Esophagus muscularis mucosa (tissue), 4 donors: ENCODE data around the gene CROT. TPM values are rescaled to one million over a fixed set of nuclear protein-coding genes. Genes with fewer than 3 reads are reported as not detected.

Source experiments
- DNase-seq: peaks from one replicate; pipeline ENCODE4 v3.0.0-alpha.2; 2017; ENCODE audit errors: extremely low spot score
- H3K27ac ChIP-seq, 4 donors: fragments of 200-600 bp; sonication (generic); replicated peaks in 1 of 4; 1 replicate in 3 of 4; 2 replicates in 1 of 4; pipeline ENCODE4 v1.5.1; 2016 to 2019; ENCODE audit warnings: mild to moderate bottlenecking in 1 of 4
- H3K27me3 ChIP-seq, 4 donors: fragments of 200-600 bp; sonication (generic); one replicate each; pipeline versions ENCODE4 v1.5.1 to v1.6.0; 2016 to 2019
- H3K36me3 ChIP-seq, 4 donors: fragments of 200-600 bp; sonication (generic); one replicate each; pipeline ENCODE4 v1.5.1; 2016 to 2019
- H3K4me1 ChIP-seq, 4 donors: fragments of 200-600 bp; sonication (generic); one replicate each; pipeline ENCODE4 v1.5.1; 2016 to 2019
- H3K4me3 ChIP-seq, 4 donors: fragments of 200-600 bp; sonication (generic); 1 replicate in 2 of 4; 2 replicates in 2 of 4; pipeline ENCODE4 v1.5.1; 2016 to 2019; ENCODE audit warnings: mild to moderate bottlenecking in 4 of 4, moderate library complexity in 1 of 4
- H3K9me3 ChIP-seq, 4 donors: fragments of 200-600 bp; sonication (generic); 1 replicate in 3 of 4; 2 replicates in 1 of 4; pipeline ENCODE4 v1.5.1; 2016 to 2019
- CTCF ChIP-seq, 3 experiments: fragments of 200-600 bp in 2 of 3; fragments of 450-650 bp in 1 of 3; sonication (generic) in 2 of 3; IDR thresholded peaks; one replicate each; pipeline ENCODE4 v1.5.1; 2017 to 2019; ENCODE audit warnings: antibody characterized with exemption in 3 of 3, mild to moderate bottlenecking in 2 of 3, moderate library complexity in 1 of 3
- EP300 ChIP-seq: sonication (generic); formaldehyde crosslinking; IDR thresholded peaks from one replicate; pipeline ENCODE4 v1.6.1; 2017; ENCODE audit warnings: antibody characterized with exemption
- POLR2A ChIP-seq: fragments of 450-650 bp; IDR thresholded peaks from one replicate; pipeline ENCODE4 v1.6.1; 2017; ENCODE audit warnings: antibody characterized with exemption, moderate library complexity, mild to moderate bottlenecking, low read depth
- POLR2AphosphoS5 ChIP-seq, 2 donors: sonication (generic); formaldehyde crosslinking; IDR thresholded peaks; one replicate each; pipeline ENCODE4 v1.6.1; 2017; ENCODE audit warnings: antibody characterized with exemption in 2 of 2
- WGBS: methylation state at CpG from one replicate; pipeline ENCODE4 v1.1.5; 2018; 5-methylcytosine and 5-hydroxymethylcytosine counted together
- intact Hi-C: fragments of 100-400 bp; cut with DNase I; formaldehyde crosslinking; loops from one replicate; pipeline ENCODE4 v1.15.1; 2023
- total RNA-seq, 4 donors: library from RNA; depleted of rRNA; stranded (reverse); fragments of >200 nt; gene quantifications; one replicate each; pipeline versions ENCODE4 v1.1.0 to v1.2.1, GENCODE V29; 2016

The CROT gene
- total RNA-seq, 4 donors from 2014 or later: 9.1 to 10.8 (median 9.6) TPM

GRCh38 chr7:87322912-87323311 is 22.6 kb upstream of the CROT start:
- no peaks in the 10 kb centered on the region for H3K27me3 ChIP-seq
- peaks cover 0 to 27% (median 2%) of the 10 kb centered on the region in 4 donors for H3K36me3 ChIP-seq
- TF ChIP-seq POLR2A (no peak), POLR2AphosphoS5 (IDR thresholded peaks at IDR 0.05) (no peak), EP300 (no peak), CTCF (IDR thresholded peaks at IDR 0.05) (no peak)
- H3K4me3 ChIP-seq: no peak overlapping the region
- intact Hi-C loops: no loop called here
- DNase-seq: no peak
- peaks cover 0 to 13% (median 12%) of the 10 kb centered on the region in 4 donors for H3K9me3 ChIP-seq
- no peaks in the 10 kb centered on the region for H3K4me1 ChIP-seq
- WGBS: 86% methylated on average over 1 of the region's 1 CpG
- no peak overlapping the region for H3K27ac ChIP-seq

- no peak overlapping the region for H3K4me3 ChIP-seq
- H3K36me3 ChIP-seq: peaks cover 10 to 55% (median 13%) of the 10 kb centered on the region in 4 donors
- no peak overlapping the region for H3K27ac ChIP-seq
- intact Hi-C loops: no loop called here
- WGBS: 97% methylated on average over 2 of the region's 2 CpGs
- peaks cover 0 to 38% (median 34%) of the 10 kb centered on the region in 4 donors for H3K9me3 ChIP-seq
- H3K4me1 ChIP-seq: no peaks in the 10 kb centered on the region
- TF ChIP-seq POLR2A (no peak), POLR2AphosphoS5 (IDR thresholded peaks at IDR 0.05) (no peak), CTCF (IDR thresholded peaks at IDR 0.05) (no peak), EP300 (no peak)
- no peaks in the 10 kb centered on the region for H3K27me3 ChIP-seq
- no peak for DNase-seq
Measured at GRCh38 chr7:87325576-87326370, 19.7 kb upstream of the CROT start.

GRCh38 chr7:87328281-87328680 is 17.2 kb upstream of the CROT start:
- TF ChIP-seq CTCF (IDR thresholded peaks at IDR 0.05) (no peak), POLR2AphosphoS5 (IDR thresholded peaks at IDR 0.05) (no peak), EP300 (no peak), POLR2A (no peak)
- Histone ChIP-seq H3K27ac (no peak overlapping the region), H3K27me3 (no peaks in the 10 kb centered on the region), H3K36me3 (peaks cover 10 to 48% (median 13%) of the 10 kb centered on the region in 4 donors), H3K4me3 (no peak overlapping the region), H3K9me3 (peaks cover 0 to 38% (median 34%) of the 10 kb centered on the region in 4 donors), H3K4me1 (no peaks in the 10 kb centered on the region)
- 90% methylated on average over 3 of the region's 3 CpGs for WGBS
- DNase-seq: no peak
- intact Hi-C loops: no loop called here

DNA sequence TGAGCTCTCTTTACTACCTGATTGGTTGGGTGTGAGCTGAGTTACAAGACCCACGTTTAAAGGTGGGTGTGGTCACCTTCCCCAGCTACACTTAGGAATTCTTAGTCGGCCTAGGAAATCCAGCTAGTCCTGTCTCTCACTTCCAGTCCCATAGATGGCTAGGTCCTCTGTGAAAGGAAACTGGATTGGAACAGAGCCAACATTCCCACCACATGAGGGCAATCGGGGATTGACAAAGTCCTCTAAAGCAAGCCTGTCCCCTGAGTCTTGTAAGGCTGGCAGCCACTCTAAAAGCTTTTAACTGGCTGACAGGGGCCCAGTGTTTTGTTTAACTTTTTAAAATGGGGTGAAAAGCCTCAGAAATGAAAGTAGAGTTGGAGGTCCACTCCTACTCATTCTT is 15.1 kb upstream of the CROT start:
- H3K27me3 ChIP-seq: no peaks in the 10 kb centered on the region
- no peak overlapping the region for H3K4me3 ChIP-seq
- H3K36me3 ChIP-seq: peaks cover 10 to 38% (median 11%) of the 10 kb centered on the region in 4 donors
- 67% methylated on average over 3 of the region's 3 CpGs for WGBS
- intact Hi-C loops: no loop called here
- H3K9me3 ChIP-seq: peaks cover 0 to 38% (median 34%) of the 10 kb centered on the region in 4 donors
- H3K27ac ChIP-seq: no peak overlapping the region
- H3K4me1 ChIP-seq: no peaks in the 10 kb centered on the region
- no peak for TF ChIP-seq CTCF (IDR thresholded peaks at IDR 0.05)
- TF ChIP-seq EP300: no peak
- no peak for TF ChIP-seq POLR2AphosphoS5 (IDR thresholded peaks at IDR 0.05)
- TF ChIP-seq POLR2A: no peak
- no peak for DNase-seq
